Jurkat, Clone E6-1 (cell line): Measurements from ENCODE around the gene PTPN18.

Source experiments
- DNase-seq: peaks from one replicate; pipeline ENCODE4 v3.0.0-alpha.2; 2011; ENCODE audit warnings: low read depth, low spot score
- H3K4me3 ChIP-seq: 2 replicates; pipeline ENCODE4 v1.5.1; 2011; ENCODE audit warnings: mild to moderate bottlenecking, low read length, control low read depth, moderate library complexity

PTPN18 gene

GRCh38 chr2:130337735-130338325 lies 18.0 kb upstream of the PTPN18 start:
- H3K4me3 ChIP-seq: no peak overlapping the region
- no peak for DNase-seq

GRCh38 chr2:130338793-130339345 lies 17.0 kb upstream of the PTPN18 start:
- H3K4me3 ChIP-seq: no peak overlapping the region
- no peak for DNase-seq

GRCh38 chr2:130339885-130340745 lies 15.7 kb upstream of the PTPN18 start:
- no peak overlapping the region for H3K4me3 ChIP-seq
- no peak for DNase-seq

GRCh38 chr2:130341562-130342019 lies 14.3 kb upstream of the PTPN18 start:
- peak overlapping the region; percentile 74 for H3K4me3 ChIP-seq
- DNase-seq: no peak

- peak overlapping the region; percentile 74 for H3K4me3 ChIP-seq
- peak; percentile 77 for DNase-seq
Observed at GRCh38 chr2:130342020-130342532, 13.8 kb upstream of the PTPN18 start.

- H3K4me3 ChIP-seq: peak within 1 kb of the TSS; percentile 74
- DNase-seq: peak; percentile 99
Observed at GRCh38 chr2:130342533-130343275, 13.2 kb upstream of the PTPN18 start, which contains the start of gene IMP4. Gene IMP4 (plus strand): TSS chr2:130342897. CDS start chr2:130342933, 36 bp downstream.

GRCh38 chr2:130344578-130344977 lies 11.3 kb upstream of the PTPN18 start:
- no peak overlapping the region for H3K4me3 ChIP-seq
- DNase-seq: no peak

- DNase-seq: no peak
- H3K4me3 ChIP-seq: no peak overlapping the region
Observed at GRCh38 chr2:130345091-130345490, 10.8 kb upstream of the PTPN18 start.

- no peak for DNase-seq
- no peak overlapping the region for H3K4me3 ChIP-seq
Observed at GRCh38 chr2:130345611-130346010, 10.2 kb upstream of the PTPN18 start.

- no peak overlapping the region for H3K4me3 ChIP-seq
- no peak for DNase-seq
Observed at GRCh38 chr2:130346041-130346740, 9.7 kb upstream of the PTPN18 start.

GRCh38 chr2:130346741-130347066 lies 9.2 kb upstream of the PTPN18 start:
- H3K4me3 ChIP-seq: no peak overlapping the region
- DNase-seq: no peak

- DNase-seq: no peak
- H3K4me3 ChIP-seq: no peak overlapping the region
Observed at GRCh38 chr2:130347220-130347925, 8.5 kb upstream of the PTPN18 start.

- no peak overlapping the region for H3K4me3 ChIP-seq
- no peak for DNase-seq
Observed at GRCh38 chr2:130349174-130349573, 6.7 kb upstream of the PTPN18 start.

- no peak overlapping the region for H3K4me3 ChIP-seq
- DNase-seq: no peak
Observed at GRCh38 chr2:130351711-130352110, 4.1 kb upstream of the PTPN18 start.

GRCh38 chr2:130352237-130352636 lies 3.6 kb upstream of the PTPN18 start:
- no peak overlapping the region for H3K4me3 ChIP-seq
- no peak for DNase-seq

GRCh38 chr2:130353291-130354138 lies 2.3 kb upstream of the PTPN18 start:
- no peak overlapping the region for H3K4me3 ChIP-seq
- no peak for DNase-seq

GRCh38 chr2:130354139-130354428 lies 1.8 kb upstream of the PTPN18 start:
- no peak overlapping the region for H3K4me3 ChIP-seq
- no peak for DNase-seq

- H3K4me3 ChIP-seq: peak overlapping the region; percentile 55; the same call in 1 of the 2 replicates
- DNase-seq: no peak
Observed at GRCh38 chr2:130355172-130355577, 681 bp upstream of the PTPN18 start.
